HPDE6-E6E7 (cell line): ENCODE measurements around the gene AKTIP.
"Not testable (repeated sequence)": the region's sequence is repeated elsewhere in the genome, so short reads cannot be mapped to it uniquely, and the experiment has no call there.

Source experiments
- DNase-seq: peaks from one replicate; pipeline ENCODE4 v3.0.0; 2011; ENCODE audit warnings: missing footprints; ENCODE audit errors: extremely low spot score

AKTIP gene

GRCh38 chr16:53502331-53503269 is at the start of gene AKTIP:
TSS of gene AKTIP (minus strand) at chr16:53503209. CDS start at chr16:53500259, 2,950 bp downstream.
- DNase-seq = no peak

GRCh38 chr16:53549970-53550690 is 47.1 kb upstream of the AKTIP start:
- DNase-seq = peak; percentile 76

GRCh38 chr16:53546988-53547391 is 44.0 kb upstream of the AKTIP start:
- DNase-seq = no peak

GRCh38 chr16:53545433-53545832 is 42.4 kb upstream of the AKTIP start:
- no peak for DNase-seq

- no peak for DNase-seq
Observed at GRCh38 chr16:53542283-53542682, 39.3 kb upstream of the AKTIP start.

- no peak for DNase-seq
Observed at GRCh38 chr16:53541326-53541725, 38.3 kb upstream of the AKTIP start.

- not testable (repeated sequence) for DNase-seq
Observed at GRCh38 chr16:53539759-53540718, 37.0 kb upstream of the AKTIP start.

GRCh38 chr16:53539346-53539745 is 36.3 kb upstream of the AKTIP start:
- DNase-seq = not testable (repeated sequence)

GRCh38 chr16:53537626-53538025 is 34.6 kb upstream of the AKTIP start:
- DNase-seq = no peak

- no peak for DNase-seq
Observed at GRCh38 chr16:53534206-53534605, 31.2 kb upstream of the AKTIP start.

- DNase-seq = no peak
Observed at GRCh38 chr16:53530741-53531140, 27.7 kb upstream of the AKTIP start.

GRCh38 chr16:53530046-53530445 is 27.0 kb upstream of the AKTIP start:
- DNase-seq = no peak

- no peak for DNase-seq
Observed at GRCh38 chr16:53529513-53529912, 26.5 kb upstream of the AKTIP start.

GRCh38 chr16:53528797-53529196 is 25.8 kb upstream of the AKTIP start:
- DNase-seq = no peak

- DNase-seq = no peak
Observed at GRCh38 chr16:53523971-53524548, 21.1 kb upstream of the AKTIP start.

- DNase-seq = no peak
Observed at GRCh38 chr16:53523126-53523804, 20.3 kb upstream of the AKTIP start.

GRCh38 chr16:53519417-53520091 is 16.5 kb upstream of the AKTIP start:
- DNase-seq = no peak

GRCh38 chr16:53518550-53519416 is 15.8 kb upstream of the AKTIP start:
- no peak for DNase-seq

- DNase-seq = no peak
Observed at GRCh38 chr16:53517851-53518250, 14.8 kb upstream of the AKTIP start.
